RWPE1 (cell line): Measurements from ENCODE around the gene PKP4.
"Not testable (repeated sequence)": the region's sequence is repeated elsewhere in the genome, so short reads cannot be mapped to it uniquely, and the experiment has no call there.

Source experiments
- CTCF ChIA-PET: fragments of 350-600 bp; sonication (Branson Sonifier 250); formaldehyde crosslinking; extraction: SDS; loops from one replicate; lab custom pipeline; 2021; lab: Yijun Ruan, JAX
- POLR2A ChIA-PET: fragments of 400-600 bp; formaldehyde crosslinking; extraction: SDS; loops from one replicate; lab custom pipeline; 2020; ENCODE audit warnings: antibody characterized with exemption; ENCODE audit not compliant: low non-redundant PET; lab: Yijun Ruan, JAX
- DNase-seq: peaks from one replicate; pipeline ENCODE4 v3.0.0; 2012; ENCODE audit warnings: low spot score
- H3K27ac ChIP-seq: fragments of 450-650 bp; 2 replicates; pipeline ENCODE4 v1.5.1; 2017
- TF ChIP-seq, protein P1 (sequence below): fragments of 450-650 bp; conservative IDR thresholded peaks from 2 replicates; pipeline ENCODE4 v1.5.1; 2017; ENCODE audit warnings: low read depth, mild to moderate bottlenecking

PKP4 gene

DNA sequence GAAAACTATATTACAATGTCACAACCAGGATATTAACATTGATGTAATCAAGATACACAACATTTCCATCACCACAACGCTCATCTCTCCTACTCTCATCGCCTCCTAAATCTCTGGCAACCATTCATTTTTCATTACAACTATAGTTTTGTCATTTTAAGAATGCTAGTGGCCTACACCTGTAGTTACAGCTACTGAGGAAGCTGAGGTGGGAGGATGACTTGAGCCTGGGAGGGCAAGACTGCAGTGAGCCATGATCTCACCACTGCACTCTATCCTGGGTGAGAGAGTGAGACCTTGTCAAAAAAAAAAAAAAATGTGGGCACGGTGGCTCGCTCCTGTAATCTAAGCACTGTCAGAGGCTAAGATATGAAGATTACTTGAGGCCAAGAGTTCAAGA, 10.5 kb downstream of the PKP4 start:
- CTCF ChIA-PET: interaction anchor here (0.8 kb wide), 1 partner anchor 10 kb away, joined by 3 read pairs; no protein-coding TSS in a partner anchor
- H3K27ac ChIP-seq: no peak overlapping the region
- POLR2A ChIA-PET: no interaction called here
- no peak for DNase-seq
- TF ChIP-seq, protein P1, sequence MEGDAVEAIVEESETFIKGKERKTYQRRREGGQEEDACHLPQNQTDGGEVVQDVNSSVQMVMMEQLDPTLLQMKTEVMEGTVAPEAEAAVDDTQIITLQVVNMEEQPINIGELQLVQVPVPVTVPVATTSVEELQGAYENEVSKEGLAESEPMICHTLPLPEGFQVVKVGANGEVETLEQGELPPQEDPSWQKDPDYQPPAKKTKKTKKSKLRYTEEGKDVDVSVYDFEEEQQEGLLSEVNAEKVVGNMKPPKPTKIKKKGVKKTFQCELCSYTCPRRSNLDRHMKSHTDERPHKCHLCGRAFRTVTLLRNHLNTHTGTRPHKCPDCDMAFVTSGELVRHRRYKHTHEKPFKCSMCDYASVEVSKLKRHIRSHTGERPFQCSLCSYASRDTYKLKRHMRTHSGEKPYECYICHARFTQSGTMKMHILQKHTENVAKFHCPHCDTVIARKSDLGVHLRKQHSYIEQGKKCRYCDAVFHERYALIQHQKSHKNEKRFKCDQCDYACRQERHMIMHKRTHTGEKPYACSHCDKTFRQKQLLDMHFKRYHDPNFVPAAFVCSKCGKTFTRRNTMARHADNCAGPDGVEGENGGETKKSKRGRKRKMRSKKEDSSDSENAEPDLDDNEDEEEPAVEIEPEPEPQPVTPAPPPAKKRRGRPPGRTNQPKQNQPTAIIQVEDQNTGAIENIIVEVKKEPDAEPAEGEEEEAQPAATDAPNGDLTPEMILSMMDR: no peak

DNA sequence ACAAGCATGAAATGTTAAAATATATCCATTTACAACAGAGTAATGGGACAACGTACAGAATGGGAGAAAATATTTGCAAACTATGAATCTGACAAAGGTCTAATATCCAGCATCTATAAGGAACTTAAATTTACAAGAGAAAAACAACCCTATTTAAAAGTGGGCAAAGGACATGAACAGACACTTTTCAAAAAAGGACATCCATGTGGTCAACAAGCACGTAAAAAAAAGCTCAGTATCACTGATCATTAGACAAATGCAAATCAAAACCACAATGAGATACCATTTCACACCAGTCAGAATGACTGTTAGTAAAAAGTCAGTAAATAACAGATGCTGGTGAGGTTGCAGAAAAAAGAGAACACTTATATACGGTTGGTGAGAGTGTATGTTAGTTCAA, 16.1 kb downstream of the PKP4 start:
- CTCF ChIA-PET, DNase-seq, POLR2A ChIA-PET: not testable (repeated sequence)

DNA sequence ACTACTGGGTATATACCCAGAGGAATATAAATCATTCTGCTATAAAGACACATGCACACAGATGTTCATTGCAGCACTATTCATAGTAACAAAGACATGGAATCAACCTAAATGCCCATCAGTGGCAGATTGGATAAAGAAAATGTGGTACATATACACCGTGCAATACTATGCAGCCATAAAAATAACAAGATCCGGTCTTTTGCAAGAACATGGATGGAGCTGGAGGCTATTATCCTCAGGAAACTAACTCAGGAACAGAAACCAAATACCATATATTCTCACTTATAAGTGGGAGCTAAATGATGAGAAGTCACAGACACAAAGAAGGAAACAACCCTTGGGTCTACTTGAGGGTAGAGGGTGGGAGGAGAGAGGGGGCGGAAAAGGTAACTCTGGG, 16.5 kb downstream of the PKP4 start:
- DNase-seq, POLR2A ChIA-PET, H3K27ac ChIP-seq: not testable (repeated sequence)
- CTCF ChIA-PET: interaction anchor here (0.5 to 1.0 kb wide), 3 partner anchors 12 to 648 kb away, joined by 3 read pairs; no protein-coding TSS in a partner anchor

More for the DNA sequence above, 16.1 kb downstream of the PKP4 start:
- not testable (repeated sequence) for H3K27ac ChIP-seq

DNA sequence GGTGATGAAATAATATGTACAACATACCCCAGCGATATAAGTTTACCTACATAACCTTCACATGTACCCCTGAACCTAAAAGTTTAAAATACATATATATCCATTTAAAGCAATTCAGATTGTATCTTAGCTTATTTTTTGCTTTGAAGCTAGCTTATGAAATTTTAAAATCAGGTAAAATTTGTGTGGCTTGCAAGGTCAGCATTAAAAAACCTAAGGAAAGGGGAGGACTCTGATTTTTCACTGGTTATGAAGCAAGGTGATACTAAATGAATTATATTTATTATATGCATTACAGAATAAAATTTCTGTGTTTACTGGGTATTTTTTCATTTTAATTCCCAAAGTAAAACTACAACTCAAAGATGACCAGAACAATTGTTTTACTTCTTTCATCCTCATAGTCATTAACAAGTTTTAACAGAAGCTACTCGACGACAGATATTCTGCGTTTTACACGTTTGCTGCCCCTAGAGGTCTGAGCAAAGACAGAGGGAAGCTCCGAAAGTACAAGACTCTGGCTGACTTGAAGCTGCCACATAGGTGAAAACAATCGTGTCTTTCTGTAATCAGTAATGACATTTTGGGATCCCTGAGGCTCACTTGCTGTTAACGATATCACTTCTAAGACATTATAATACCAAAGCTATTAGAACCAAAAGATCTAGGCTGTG, 17.1 kb downstream of the PKP4 start:
- ChIA-PET CTCF (interaction anchor here (0.5 to 1.0 kb wide), 3 partner anchors 12 to 648 kb away, joined by 3 read pairs; no protein-coding TSS in a partner anchor), POLR2A (no interaction called here)
- no peak for DNase-seq
- TF ChIP-seq, protein P1: no peak
- no peak overlapping the region for H3K27ac ChIP-seq

DNA sequence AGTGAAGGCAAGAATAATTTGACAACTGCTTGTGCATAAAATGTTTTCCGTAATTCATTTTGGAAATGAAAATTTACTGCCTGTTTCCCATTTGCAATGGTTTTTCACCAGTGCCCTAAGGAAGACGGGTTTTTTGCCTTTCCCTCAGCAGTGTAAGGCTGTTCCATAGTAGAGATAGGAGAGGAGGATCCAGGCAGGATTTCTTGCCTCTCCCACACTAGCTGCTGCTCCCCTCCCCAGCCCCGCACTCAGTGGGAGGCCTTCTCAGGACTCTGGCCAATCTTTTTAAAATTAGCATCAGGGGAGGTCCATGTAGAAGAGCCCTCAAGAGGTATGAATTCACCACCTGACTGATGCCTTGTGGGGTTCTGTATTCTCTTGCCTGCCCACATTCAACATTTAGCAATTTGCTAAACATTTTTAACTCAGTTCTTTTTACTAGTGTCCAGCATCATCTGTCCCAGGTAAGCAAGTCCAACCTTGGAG, 17.8 kb downstream of the PKP4 start:
- CTCF ChIA-PET, H3K27ac ChIP-seq, DNase-seq, POLR2A ChIA-PET: not testable (repeated sequence)

DNA sequence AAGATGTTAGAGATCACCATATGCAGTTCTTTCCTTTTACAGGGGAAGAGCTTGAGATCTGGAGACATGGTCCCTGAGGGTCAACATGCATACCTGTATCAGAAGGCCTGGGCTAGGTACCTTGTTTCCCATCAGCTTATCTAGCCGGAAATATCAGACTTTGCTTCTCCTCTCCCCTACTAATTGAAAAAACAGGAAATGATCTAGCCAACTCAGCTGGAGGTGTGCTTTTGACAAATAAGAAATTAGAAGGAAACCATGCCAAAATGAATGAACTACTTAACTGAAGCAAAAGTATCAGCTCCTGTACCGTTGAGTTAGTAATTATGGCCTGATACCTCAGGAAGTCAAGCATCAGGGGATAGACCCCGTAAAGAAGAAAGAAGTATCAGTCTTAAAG, 20.4 kb downstream of the PKP4 start:
- TF ChIP-seq, protein P1: no peak
- ChIA-PET POLR2A (no interaction called here), CTCF (interaction anchor here (0.6 kb wide), 1 partner anchor 10 kb away, joined by 3 read pairs; no protein-coding TSS in a partner anchor)
- H3K27ac ChIP-seq: no peak overlapping the region
- no peak for DNase-seq

DNA sequence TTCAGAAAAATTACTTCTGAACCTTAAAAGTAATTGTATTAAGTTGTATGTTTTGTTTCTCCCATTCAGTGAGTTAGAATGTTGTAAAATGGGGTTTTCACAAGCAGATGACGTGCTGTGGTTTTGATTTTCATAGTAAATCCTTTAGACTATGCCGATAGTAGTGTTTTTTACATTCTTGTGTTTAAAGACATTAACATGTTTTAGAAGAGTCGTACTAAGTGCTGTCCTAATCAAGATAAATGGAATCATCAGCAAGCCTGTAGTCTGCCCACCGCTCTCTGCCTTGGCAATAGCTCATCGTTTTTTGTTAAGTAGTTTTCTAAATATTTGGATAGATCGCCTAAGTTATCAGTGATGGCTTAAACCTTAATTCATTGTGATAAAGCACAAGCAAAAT, 21.5 kb downstream of the PKP4 start:
- no peak for DNase-seq
- CTCF ChIA-PET: interaction anchor here (0.6 kb wide), 1 partner anchor 12 kb away, joined by 4 read pairs; no protein-coding TSS in a partner anchor
- TF ChIP-seq, protein P1: no peak
- no peak overlapping the region for H3K27ac ChIP-seq
- POLR2A ChIA-PET: no interaction called here

DNA sequence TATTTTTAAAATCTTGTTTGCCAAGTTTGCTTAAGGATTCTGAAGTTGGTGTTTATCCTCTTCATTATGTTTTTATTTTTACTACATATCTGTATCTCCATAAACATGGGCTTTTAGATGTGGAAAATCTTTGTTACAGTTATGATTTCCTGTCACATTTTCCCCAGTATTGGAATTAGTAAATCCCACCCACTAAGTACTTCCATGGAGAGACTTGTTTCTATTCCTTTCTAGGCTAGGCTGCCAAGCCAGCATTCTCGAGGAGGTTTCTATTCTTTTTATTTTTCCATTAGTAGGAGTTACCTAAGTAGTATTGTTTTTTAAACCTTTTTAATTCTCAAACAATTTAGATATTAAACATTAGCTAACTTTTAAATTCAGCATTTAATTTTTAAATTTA, 22.1 kb downstream of the PKP4 start:
- ChIA-PET POLR2A (no interaction called here), CTCF (no interaction called here)
- TF ChIP-seq, protein P1: no peak
- DNase-seq: no peak
- H3K27ac ChIP-seq: no peak overlapping the region
